ENCODE results near the gene MTCH1. TPM values are rescaled to one million over a fixed set of nuclear protein-coding genes. Genes with fewer than 3 reads are reported as not detected.

Gene MTCH1
- total RNA-seq, 1 experiment from 2014 or later, result 204 TPM

- no peak for DNase-seq (ENCODE audit: low spot score)
- Mint-ChIP-seq H3K27me3 (ENCODE audit: low read depth) (no peaks in the 10 kb centered on the region), H3K9me3 (no peaks in the 10 kb centered on the region), H3K27ac (no peak overlapping the region), H3K4me3 (no peak overlapping the region), H3K4me1 (peaks cover 7% of the 10 kb centered on the region; the same call in 1 of the 2 replicates), H3K36me3 (no peaks in the 10 kb centered on the region)
- no peak; the same call in 1 of the 2 replicates for ATAC-seq
- CTCF ChIA-PET, result interaction anchor here (0.6 to 1.5 kb wide), 5 partner anchors 8 to 248 kb away, joined by 3 to 7 read pairs (median 5); no protein-coding TSS in a partner anchor
- POLR2A ChIA-PET, result no interaction called here
- TF ChIP-seq FOXK1 (CRISPR knock-in tag; IDR thresholded peaks at IDR 0.05) (no peak), GABPB1 (CRISPR knock-in tag; IDR thresholded peaks at IDR 0.05) (no peak), RELA (CRISPR knock-in tag; IDR thresholded peaks at IDR 0.05; ENCODE audit: borderline replicate concordance) (no peak), ZNF425 (CRISPR knock-in tag; conservative IDR thresholded peaks at IDR 0.05) (no peak), IRF1 (CRISPR knock-in tag; IDR thresholded peaks at IDR 0.05) (no peak), AR (CRISPR knock-in tag; IDR thresholded peaks at IDR 0.05) (no peak), MXD4 (CRISPR knock-in tag; IDR thresholded peaks at IDR 0.05; ENCODE audit: borderline replicate concordance) (no peak), KAT7 (CRISPR knock-in tag; IDR thresholded peaks at IDR 0.05; ENCODE audit: borderline replicate concordance) (no peak), ZNF671 (CRISPR knock-in tag; IDR thresholded peaks at IDR 0.05) (no peak), HMGXB4 (CRISPR knock-in tag; IDR thresholded peaks at IDR 0.05) (no peak), FOXJ3 (CRISPR knock-in tag; IDR thresholded peaks at IDR 0.05; ENCODE audit: borderline replicate concordance) (no peak), JAZF1 (CRISPR knock-in tag; IDR thresholded peaks at IDR 0.05) (no peak), ETV6 (CRISPR knock-in tag; IDR thresholded peaks at IDR 0.05) (no peak), ATF6 (CRISPR knock-in tag; IDR thresholded peaks at IDR 0.05) (no peak), JUN (CRISPR knock-in tag; IDR thresholded peaks at IDR 0.05) (no peak), SMAD4 (CRISPR knock-in tag; IDR thresholded peaks at IDR 0.05) (no peak), ZBTB21 (CRISPR knock-in tag; IDR thresholded peaks at IDR 0.05; ENCODE audit: borderline replicate concordance) (no peak), SOX15 (CRISPR knock-in tag; IDR thresholded peaks at IDR 0.05) (no peak)
These were observed 27.8 kb upstream of the MTCH1 start for GRCh38 chr6:37013516-37014491.
